Spleen (tissue), 11 donors: ENCODE measurements around the gene BICRA. TPM values are rescaled to one million over a fixed set of nuclear protein-coding genes. Genes with fewer than 3 reads are reported as not detected.

Experiments used
- DNase-seq: peaks from one replicate; pipeline ENCODE4 v3.0.0-alpha.2; 2020
- H3K27ac ChIP-seq, 8 donors: fragments of 200-600 bp; sonication (generic) in 7 of 8; 1 replicate in 4 of 8; 2 replicates in 4 of 8; pipeline versions ENCODE4 v1.5.0 to v1.8.0; 2016 to 2021; ENCODE audit warnings: inconsistent platforms in 4 of 8, mild to moderate bottlenecking in 4 of 8, moderate library complexity in 1 of 8
- H3K27me3 ChIP-seq, 7 donors: fragments of 200-600 bp; sonication (generic) in 6 of 7; replicated peaks in 1 of 7; 1 replicate in 4 of 7; 2 replicates in 3 of 7; pipeline versions ENCODE4 v1.5.0 to v1.8.0; 2016 to 2021; ENCODE audit warnings: inconsistent platforms in 3 of 7, mild to moderate bottlenecking in 1 of 7
- H3K36me3 ChIP-seq, 6 donors: fragments of 200-600 bp; sonication (generic) in 5 of 6; 1 replicate in 4 of 6; 2 replicates in 2 of 6; pipeline versions ENCODE4 v1.5.0 to v1.8.0; 2016 to 2021; ENCODE audit warnings: inconsistent platforms in 2 of 6
- H3K4me1 ChIP-seq, 6 donors: fragments of 200-600 bp; sonication (generic) in 5 of 6; 1 replicate in 3 of 6; 2 replicates in 3 of 6; pipeline versions ENCODE4 v1.5.0 to v1.8.0; 2016 to 2021; ENCODE audit warnings: inconsistent platforms in 3 of 6
- H3K4me3 ChIP-seq, 8 donors: fragments of 200-600 bp; sonication (generic) in 7 of 8; 1 replicate in 4 of 8; 2 replicates in 4 of 8; pipeline versions ENCODE4 v1.5.0 to v1.8.0; 2016 to 2021; ENCODE audit warnings: inconsistent platforms in 4 of 8, mild to moderate bottlenecking in 4 of 8, moderate library complexity in 2 of 8
- H3K9me3 ChIP-seq, 8 donors: fragments of 200-600 bp; sonication (generic) in 7 of 8; 1 replicate in 4 of 8; 2 replicates in 4 of 8; pipeline versions ENCODE4 v1.5.0 to v1.8.0; 2016 to 2021; ENCODE audit warnings: inconsistent platforms in 4 of 8
- CTCF ChIP-seq, 11 experiments: fragments of 200-600 bp in 7 of 11; fragments of 450-650 bp in 4 of 11; sonication (generic) in 4 of 11; IDR thresholded peaks in 8 of 11; conservative IDR thresholded peaks in 3 of 11; 1 replicate in 7 of 11; 2 replicates in 4 of 11; pipeline versions ENCODE4 v1.4.0 to v1.8.0; 2016 to 2021; ENCODE audit warnings: antibody characterized with exemption in 11 of 11, inconsistent platforms in 4 of 11, mild to moderate bottlenecking in 1 of 11
- POLR2A ChIP-seq, 3 donors: fragments of 450-650 bp; IDR thresholded peaks; one replicate each; pipeline ENCODE4 v1.5.1; 2017; ENCODE audit warnings: antibody characterized with exemption in 3 of 3, mild to moderate bottlenecking in 1 of 3
- POLR2AphosphoS5 ChIP-seq, 3 donors: sonication (generic); formaldehyde crosslinking; IDR thresholded peaks; one replicate each; pipeline ENCODE4 v1.5.1; 2017; ENCODE audit warnings: antibody characterized with exemption in 3 of 3
- WGBS, 5 donors: extraction: QIAGEN DNeasy Blood & Tissue Kit in 3 of 5; methylation state at CpG; one replicate each; pipeline versions ENCODE4 v1.1.5 to v1.1.7; 2013 to 2018; 5-methylcytosine and 5-hydroxymethylcytosine counted together
- intact Hi-C: fragments of 100-400 bp; cut with DNase I; formaldehyde crosslinking; loops from one replicate; pipeline ENCODE4 v1.15.0; 2023; ENCODE audit warnings: low total_unique reads
- polyA plus RNA-seq, 3 donors: library from polyadenylated mRNA; stranded (reverse); fragments of 200-250 nt; gene quantifications; one replicate each; pipeline ENCODE4 v1.2.1, GENCODE V29; 2013
- total RNA-seq, 7 donors: library from RNA; depleted of rRNA in 3 of 7; stranded (reverse); fragments of >200 nt in 3 of 7; fragmentation: NEBNext Ultra II Directional in 4 of 7; extraction: Animal tissue kit (Norgen Biotek cat#: 25700) in 4 of 7; gene quantifications; one replicate each; pipeline versions ENCODE4 v1.1.0 to v1.2.1, GENCODE V29; 2016 to 2021
- donor health status: healthy with polysubstance abuse.
- donor health status: DM: no; HTN: no; CAD: no; lungs with moderate emphysema.
- donor health status: DM: no; HTN: no; CAD: no.
- donor health status: Bipolar disorder and iron deficiency.
- donor health status: healthy.
- donor health status: DM: no; HTN: no; CAD: no.
- donor health status: DM: yes; HTN: yes; CAD: no.

The BICRA gene
- total and polyA plus RNA-seq, 10 donors, result 2.2 to 21.8 (median 18.2) TPM

DNA sequence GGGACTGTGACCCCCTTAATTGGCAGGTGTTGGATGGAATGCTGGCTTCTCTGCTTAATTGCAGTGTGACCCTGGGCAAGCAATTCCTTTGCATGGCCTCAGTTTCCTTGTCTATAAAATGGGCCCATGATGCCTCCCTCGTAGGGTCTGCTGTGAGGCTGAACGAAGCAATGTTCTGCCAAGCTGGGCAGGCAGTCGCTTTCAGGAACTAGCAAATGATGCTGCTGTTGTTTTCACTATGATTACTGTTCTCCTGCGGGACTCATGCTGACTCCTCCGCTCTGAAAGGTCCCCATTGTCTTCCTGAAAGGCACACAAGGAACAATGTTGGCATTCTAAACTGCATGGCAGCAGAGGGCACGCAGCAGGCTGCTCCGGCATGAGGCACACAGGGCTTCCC, 6.8 kb downstream of the BICRA start:
- WGBS, 5 donors, result 69 to 89% (median 89%) methylated on average over 5 to 7 of the region's 7 CpGs
- H3K4me1 ChIP-seq, result peaks cover 13 to 97% (median 58%) of the 10 kb centered on the region in 6 donors
- no peak overlapping the region for H3K4me3 ChIP-seq
- H3K9me3 ChIP-seq, result no peaks in the 10 kb centered on the region
- DNase-seq, result no peak
- peak overlapping the region in 1 of 8 donors; percentile 36 for H3K27ac ChIP-seq
- H3K36me3 ChIP-seq, result peaks cover 0 to 40% (median 0%) of the 10 kb centered on the region in 6 donors
- no peaks in the 10 kb centered on the region for H3K27me3 ChIP-seq
- intact Hi-C loops, result no loop called here
- TF ChIP-seq CTCF (IDR thresholded peaks at IDR 0.05 in 8 of 11, conservative IDR thresholded peaks at IDR 0.05 in 3 of 11), result no peak
- TF ChIP-seq POLR2AphosphoS5 (IDR thresholded peaks at IDR 0.05), result no peak
- no peak for TF ChIP-seq POLR2A (IDR thresholded peaks at IDR 0.05)

- no peak overlapping the region for H3K27ac ChIP-seq
- H3K9me3 ChIP-seq, result no peaks in the 10 kb centered on the region
- intact Hi-C loops, result no loop called here
Observed at GRCh38 chr19:47618771-47619170, 9.8 kb downstream of the BICRA start.

DNA sequence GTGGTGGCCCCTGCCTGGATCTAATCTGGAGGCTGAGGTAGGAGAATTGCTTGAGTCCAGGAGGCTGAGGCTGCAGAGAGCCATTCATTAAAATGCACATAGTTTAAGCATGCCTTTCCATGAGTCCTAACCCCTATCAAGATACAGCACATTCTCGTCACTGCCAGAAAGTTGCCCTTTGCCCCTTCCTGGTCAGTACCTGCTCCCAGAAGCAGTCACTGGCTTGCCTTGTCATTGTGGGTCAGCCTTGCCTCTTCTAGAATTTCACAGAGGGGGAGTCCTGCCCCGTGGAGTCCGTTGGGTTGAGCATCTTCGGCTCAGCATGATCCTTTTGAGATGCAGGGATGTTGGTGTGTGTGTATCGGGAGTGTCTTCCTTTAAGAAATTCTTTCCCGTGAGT, 10.8 kb downstream of the BICRA start:
- peaks cover 5 to 95% (median 48%) of the 10 kb centered on the region in 6 donors for H3K4me1 ChIP-seq
- H3K36me3 ChIP-seq, result peaks cover 0 to 45% (median 0%) of the 10 kb centered on the region in 6 donors
- H3K9me3 ChIP-seq, result no peaks in the 10 kb centered on the region
- TF ChIP-seq POLR2AphosphoS5 (IDR thresholded peaks at IDR 0.05) (no peak), POLR2A (IDR thresholded peaks at IDR 0.05) (no peak), CTCF (IDR thresholded peaks at IDR 0.05 in 8 of 11, conservative IDR thresholded peaks at IDR 0.05 in 3 of 11) (no peak)
- H3K27ac ChIP-seq, result no peak overlapping the region
- DNase-seq, result no peak
- H3K27me3 ChIP-seq, result no peaks in the 10 kb centered on the region
- intact Hi-C loops, result no loop called here
- WGBS, 5 donors, result 79 to 88% (median 86%) methylated on average over 6 of the region's 6 CpGs
- no peak overlapping the region for H3K4me3 ChIP-seq

More at GRCh38 chr19:47618771-47619170, 9.8 kb downstream of the BICRA start:
- peaks cover 0 to 43% (median 0%) of the 10 kb centered on the region in 6 donors for H3K36me3 ChIP-seq
- no peak overlapping the region for H3K4me3 ChIP-seq
- peak in 1 of 3 donors; percentile 31 for TF ChIP-seq POLR2AphosphoS5 (IDR thresholded peaks at IDR 0.05)
- no peak for TF ChIP-seq CTCF (IDR thresholded peaks at IDR 0.05 in 8 of 11, conservative IDR thresholded peaks at IDR 0.05 in 3 of 11)
- 75 to 89% (median 82%) methylated on average over 8 to 14 of the region's 14 CpGs for WGBS, 5 donors
- peaks cover 5 to 93% (median 42%) of the 10 kb centered on the region in 6 donors for H3K4me1 ChIP-seq
- no peaks in the 10 kb centered on the region for H3K27me3 ChIP-seq
- DNase-seq, result no peak

DNA sequence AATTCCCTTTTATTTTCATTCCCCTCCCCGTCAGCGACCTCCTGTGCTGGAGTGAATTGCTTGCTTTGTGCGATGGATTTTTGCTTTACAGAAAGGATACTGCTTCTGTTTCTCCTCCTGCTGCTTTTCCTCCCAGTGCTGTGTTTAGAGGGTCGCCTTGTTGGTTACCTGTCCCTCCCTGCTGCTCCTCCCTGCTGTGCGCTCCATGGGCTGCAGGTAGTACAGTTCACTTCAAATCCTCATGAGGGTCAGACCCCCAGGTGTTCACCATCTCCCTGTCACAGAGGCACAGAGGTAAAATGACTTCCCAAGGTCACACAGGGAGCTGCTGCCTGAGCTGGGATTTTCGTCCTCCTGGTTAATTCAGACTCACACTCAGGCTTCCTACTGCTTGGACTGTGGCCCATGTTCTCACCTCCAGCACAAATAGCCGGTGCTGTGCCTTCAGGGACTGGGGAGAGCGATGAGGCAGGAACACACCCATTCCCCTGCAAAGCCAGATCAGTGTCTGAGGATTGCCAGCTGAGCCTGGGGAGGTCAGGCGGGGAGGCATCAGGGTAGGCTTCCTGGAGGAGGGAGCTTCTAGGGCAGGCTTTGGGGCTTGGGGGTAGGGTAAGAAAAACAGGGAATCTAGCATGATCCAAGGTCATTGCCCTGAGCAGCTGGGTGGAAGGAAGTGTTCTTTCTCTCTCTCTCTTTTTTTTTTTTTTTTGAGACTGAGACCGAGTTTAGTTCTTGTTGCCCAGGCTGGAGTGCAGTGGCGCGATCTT, 14.4 kb downstream of the BICRA start:
- H3K4me1 ChIP-seq, result peaks cover 0 to 92% (median 34%) of the 10 kb centered on the region in 6 donors
- intact Hi-C loops, result no loop called here
- peaks cover 0 to 41% (median 0%) of the 10 kb centered on the region in 6 donors for H3K36me3 ChIP-seq
- DNase-seq, result no peak
- 82 to 91% (median 87%) methylated on average over 12 of the region's 12 CpGs for WGBS, 5 donors
- H3K27me3 ChIP-seq, result no peaks in the 10 kb centered on the region
- no peak overlapping the region for H3K4me3 ChIP-seq
- TF ChIP-seq CTCF (IDR thresholded peaks at IDR 0.05 in 8 of 11, conservative IDR thresholded peaks at IDR 0.05 in 3 of 11) (no peak), POLR2AphosphoS5 (IDR thresholded peaks at IDR 0.05) (peak in 1 of 3 donors; percentile 6)
- H3K27ac ChIP-seq, result no peak overlapping the region
- no peaks in the 10 kb centered on the region for H3K9me3 ChIP-seq
